B cell (primary cell): ENCODE results near the gene REM2. TPM values are rescaled to one million over a fixed set of nuclear protein-coding genes. Genes with fewer than 3 reads are reported as not detected.

Source experiments
- ATAC-seq: fragments of 200-7000 bp; cut with Tn5 transposase; one replicate; pipeline ENCODE4 v1.10.0; 2021; ENCODE audit warnings: low read depth, mild to moderate bottlenecking, moderate number of reproducible peaks, moderate library complexity
- CTCF ChIA-PET: fragments of 350-600 bp; sonication (Branson Sonifier 250); formaldehyde crosslinking; loops from one replicate; lab custom pipeline; 2021; ENCODE audit warnings: antibody characterized with exemption, inconsistent platforms; lab: Charles Lee
- POLR2A ChIA-PET: fragments of 350-600 bp; sonication (Branson Sonifier 250); formaldehyde crosslinking; loops from one replicate; lab custom pipeline; 2021; ENCODE audit warnings: antibody characterized with exemption; lab: Charles Lee
- DNase-seq: peaks from one replicate; pipeline ENCODE4 v3.0.0; 2013
- H2AFZ ChIP-seq: 2 replicates; pipeline ENCODE4 v1.6.1; 2012; ENCODE audit warnings: mild to moderate bottlenecking, low read depth, low read length; ENCODE audit not compliant: insufficient read depth, poor library complexity, severe bottlenecking
- H3K27ac ChIP-seq, 2 donors: 1 replicate in 1 of 2; 2 replicates in 1 of 2; pipeline ENCODE4 v1.5.1; 2012 to 2013; ENCODE audit warnings: low read length in 2 of 2, mild to moderate bottlenecking in 2 of 2, moderate library complexity in 1 of 2
- H3K27me3 ChIP-seq, 4 experiments: fragments of 200-600 bp in 1 of 4; sonication (generic) in 1 of 4; replicated peaks in 1 of 4; 1 replicate in 2 of 4; 2 replicates in 2 of 4; pipeline versions ENCODE4 v1.6.1 to v1.7.0; 2013 to 2016; ENCODE audit warnings: low read length in 3 of 4, mild to moderate bottlenecking in 2 of 4, mixed read lengths in 1 of 4, moderate library complexity in 1 of 4; ENCODE audit not compliant: insufficient read depth in 4 of 4, control insufficient read depth in 3 of 4; ENCODE audit errors: control extremely low read depth in 1 of 4
- H3K36me3 ChIP-seq, 2 experiments: replicated peaks in 1 of 2; 1 replicate in 1 of 2; 2 replicates in 1 of 2; pipeline versions ENCODE4 v1.6.1 to v1.7.1; 2013; ENCODE audit warnings: low read length in 1 of 2; ENCODE audit not compliant: insufficient read depth in 2 of 2, control insufficient read depth in 1 of 2; ENCODE audit errors: control extremely low read depth in 1 of 2, extremely low read depth in 1 of 2
- H3K4me1 ChIP-seq, 2 donors: fragments of 200-600 bp in 1 of 2; sonication (generic) in 1 of 2; 1 replicate in 1 of 2; 2 replicates in 1 of 2; pipeline versions ENCODE4 v1.5.1 to v1.6.1; 2013 to 2017; ENCODE audit warnings: low read length in 2 of 2; ENCODE audit not compliant: control insufficient read depth in 2 of 2, insufficient read depth in 2 of 2
- H3K4me2 ChIP-seq: replicated peaks from 2 replicates; pipeline ENCODE3; 2012; ENCODE audit warnings: mild to moderate bottlenecking, low read depth, low read length; ENCODE audit not compliant: poor library complexity, severe bottlenecking
- H3K4me3 ChIP-seq, 5 experiments: fragments of 200-600 bp in 1 of 5; sonication (generic) in 1 of 5; 1 replicate in 3 of 5; 2 replicates in 2 of 5; pipeline versions ENCODE4 v1.5.1 to v1.7.0; 2011 to 2016; ENCODE audit warnings: low read length in 4 of 5, mild to moderate bottlenecking in 4 of 5, low read depth in 2 of 5, control low read depth in 1 of 5, moderate library complexity in 1 of 5; ENCODE audit not compliant: insufficient read depth in 1 of 5; ENCODE audit errors: control extremely low read depth in 1 of 5, extremely low read depth in 1 of 5
- H3K79me2 ChIP-seq: fragments of 200-600 bp; sonication (generic); one replicate; pipeline ENCODE4 v1.6.0; 2016; ENCODE audit warnings: low read length; ENCODE audit not compliant: control insufficient read depth, insufficient read depth
- H3K9ac ChIP-seq: fragments of 200-600 bp; sonication (generic); 2 replicates; pipeline ENCODE4 v1.6.1; 2017; ENCODE audit warnings: mild to moderate bottlenecking, low read length, moderate library complexity
- H3K9me3 ChIP-seq, 3 donors: one replicate each; pipeline versions ENCODE4 v1.6.1 to v1.7.1; 2013; ENCODE audit warnings: low read length in 2 of 3; ENCODE audit not compliant: control insufficient read depth in 2 of 3, insufficient read depth in 1 of 3; ENCODE audit errors: control extremely low read depth in 1 of 3
- H4K20me1 ChIP-seq: 2 replicates; pipeline ENCODE4 v1.6.0; 2012; ENCODE audit warnings: mild to moderate bottlenecking, low read length; ENCODE audit not compliant: insufficient read depth, control insufficient read depth, poor library complexity, severe bottlenecking
- H3K27ac Mint-ChIP-seq: one replicate; pipeline ENCODE4 v1.8.0; 2021; ENCODE audit warnings: mixed read lengths
- H3K27me3 Mint-ChIP-seq: one replicate; pipeline ENCODE4 v1.8.0; 2021; ENCODE audit warnings: mixed read lengths
- H3K4me1 Mint-ChIP-seq: one replicate; pipeline ENCODE4 v1.8.0; 2021; ENCODE audit warnings: mixed read lengths
- H3K4me3 Mint-ChIP-seq: one replicate; pipeline ENCODE4 v1.8.0; 2021; ENCODE audit warnings: mixed read lengths
- H3K9me3 Mint-ChIP-seq: one replicate; pipeline ENCODE4 v1.8.0; 2022; ENCODE audit warnings: mixed read lengths; ENCODE audit not compliant: insufficient read depth
- CTCF ChIP-seq: fragments of 200-600 bp; IDR thresholded peaks from one replicate; pipeline ENCODE4 v1.8.0; 2022; ENCODE audit warnings: antibody characterized with exemption, mild to moderate bottlenecking
- EZH2 ChIP-seq: IDR thresholded peaks from 2 replicates; pipeline ENCODE4 v1.6.1; 2012; ENCODE audit warnings: borderline replicate concordance, low read depth, mild to moderate bottlenecking, moderate library complexity, low read length; ENCODE audit not compliant: insufficient read depth, poor library complexity, severe bottlenecking
- WGBS: methylation state at CpG from one replicate; pipeline ENCODE4 v1.1.5; 2013; ENCODE audit warnings: missing lambda C conversion rate; ENCODE audit not compliant: insufficient coverage; 5-methylcytosine and 5-hydroxymethylcytosine counted together
- intact Hi-C: fragments of 100-400 bp; cut with micrococcal nuclease; formaldehyde crosslinking; loops from one replicate; pipeline ENCODE4 v1.10.0; 2022
- polyA plus RNA-seq: library from polyadenylated mRNA; depleted of rRNA; stranded (reverse); fragments of >200 nt; gene quantifications from 2 replicates; pipeline ENCODE4 v1.2.3, GENCODE V29; 2012
- total RNA-seq, 2 donors: library from RNA; stranded (reverse); fragments of 120-200 nt in 1 of 2; gene quantifications; 1 replicate in 1 of 2; 2 replicates in 1 of 2; pipeline versions ENCODE4 v1.2.3 to v1.2.4, GENCODE V29; 2013 to 2022

The REM2 gene
- total and polyA plus RNA-seq, 2 donors (not counting 1 experiment from before 2014, with no cell fraction given) = 5.6 to 12.9 TPM

- no peaks in the 10 kb centered on the region for H3K9me3 Mint-ChIP-seq
- Histone ChIP-seq H3K4me2 (no peak overlapping the region), H3K36me3 (peaks cover 2 to 69% of the 10 kb centered on the region in 2 experiments), H4K20me1 (peaks cover 47% of the 10 kb centered on the region), H2AFZ (no peak overlapping the region), H3K4me3 (no peak overlapping the region), H3K9me3 (no peaks in the 10 kb centered on the region), H3K27ac (no peak overlapping the region), H3K9ac (no peak overlapping the region), H3K27me3 (no peaks in the 10 kb centered on the region), H3K4me1 (peaks cover 18 to 29% of the 10 kb centered on the region in 2 donors), H3K79me2 (peaks cover 41% of the 10 kb centered on the region)
- ChIA-PET CTCF (interaction anchor here (4.6 to 7.9 kb wide), 2 partner anchors 16 to 26 kb away, joined by 76 to 111 read pairs; no protein-coding TSS in a partner anchor), POLR2A (no interaction called here)
- 99% methylated on average over 15 of the region's 15 CpGs for WGBS
- ATAC-seq (no peak), DNase-seq (no peak)
- no peak overlapping the region for H3K27ac Mint-ChIP-seq
- intact Hi-C loops = no loop called here
- no peaks in the 10 kb centered on the region for H3K27me3 Mint-ChIP-seq
- H3K4me3 Mint-ChIP-seq = no peak overlapping the region
- TF ChIP-seq EZH2 (no peak), CTCF (no peak)
- peaks cover 36% of the 10 kb centered on the region for H3K4me1 Mint-ChIP-seq
Observed at GRCh38 chr14:22875003-22875747, 7.8 kb upstream of the REM2 start.

GRCh38 chr14:22875748-22876319, 7.2 kb upstream of the REM2 start:
- H3K4me1 ChIP-seq = peaks cover 11 to 23% of the 10 kb centered on the region in 2 donors
- H3K36me3 ChIP-seq = peaks cover 2 to 69% of the 10 kb centered on the region in 2 experiments
- POLR2A ChIA-PET = no interaction called here
- DNase-seq (no peak), ATAC-seq (no peak)
- H3K27ac ChIP-seq = no peak overlapping the region
- intact Hi-C loops = no loop called here
- CTCF ChIA-PET = interaction anchor here (1.8 to 7.9 kb wide), 2 partner anchors 25 to 44 kb away, joined by 3 to 111 read pairs; partner anchors contain the start of gene RBM23
- WGBS = 98% methylated on average over 20 of the region's 20 CpGs
- TF ChIP-seq EZH2 (no peak), CTCF (no peak)
- H4K20me1 ChIP-seq = peaks cover 47% of the 10 kb centered on the region
- Mint-ChIP-seq H3K27ac (peak overlapping the region; percentile 20), H3K4me1 (peaks cover 30% of the 10 kb centered on the region), H3K9me3 (no peaks in the 10 kb centered on the region), H3K27me3 (no peaks in the 10 kb centered on the region), H3K4me3 (no peak overlapping the region)
- peaks cover 41% of the 10 kb centered on the region for H3K79me2 ChIP-seq
- no peaks in the 10 kb centered on the region for H3K9me3 ChIP-seq
- H3K27me3 ChIP-seq = no peaks in the 10 kb centered on the region
- no peak overlapping the region for H3K9ac ChIP-seq
- H2AFZ ChIP-seq = no peak overlapping the region
- H3K4me3 ChIP-seq = no peak overlapping the region
- H3K4me2 ChIP-seq = no peak overlapping the region
